Activated T-cell treated with anti-CD3 and anti-CD28 coated beads for 48 hours (primary cell): ENCODE measurements around the gene KRT9.
A peak's percentile ranks its signal among the peaks of the same experiment; 100 is the strongest.
"Not testable (repeated sequence)": the region's sequence is repeated elsewhere in the genome, so short reads cannot be mapped to it uniquely, and the experiment has no call there.

Experiments
- DNase-seq: peaks from one replicate; pipeline ENCODE4 v3.0.0-alpha.2; 2020; ENCODE audit warnings: low read depth

Gene KRT9

GRCh38 chr17:41579484-41580243, 7.8 kb upstream of the KRT9 start:
- peak; percentile 73 for DNase-seq

DNA sequence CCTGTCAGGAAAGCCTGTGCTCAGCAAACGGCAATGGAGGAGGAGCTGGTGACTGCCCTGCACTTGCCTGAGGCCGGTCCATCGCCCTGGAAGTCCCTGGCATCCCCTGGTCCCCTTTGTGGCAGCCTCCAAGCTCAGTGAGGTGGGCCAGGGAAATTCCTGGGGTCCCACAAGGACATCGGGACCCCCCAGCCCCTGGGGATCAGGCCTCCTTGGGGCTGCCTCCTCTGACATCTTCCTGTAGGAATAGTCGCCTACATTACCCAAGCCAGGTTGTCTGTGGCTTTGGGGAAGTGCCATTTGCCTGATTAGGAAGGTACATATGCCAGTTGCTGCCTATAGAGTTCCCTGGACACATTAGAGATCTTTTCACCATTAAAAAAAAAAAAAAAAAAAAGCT, 7.1 kb upstream of the KRT9 start:
- DNase-seq, result no peak

GRCh38 chr17:41578538-41578937, 6.7 kb upstream of the KRT9 start:
- no peak for DNase-seq

DNA sequence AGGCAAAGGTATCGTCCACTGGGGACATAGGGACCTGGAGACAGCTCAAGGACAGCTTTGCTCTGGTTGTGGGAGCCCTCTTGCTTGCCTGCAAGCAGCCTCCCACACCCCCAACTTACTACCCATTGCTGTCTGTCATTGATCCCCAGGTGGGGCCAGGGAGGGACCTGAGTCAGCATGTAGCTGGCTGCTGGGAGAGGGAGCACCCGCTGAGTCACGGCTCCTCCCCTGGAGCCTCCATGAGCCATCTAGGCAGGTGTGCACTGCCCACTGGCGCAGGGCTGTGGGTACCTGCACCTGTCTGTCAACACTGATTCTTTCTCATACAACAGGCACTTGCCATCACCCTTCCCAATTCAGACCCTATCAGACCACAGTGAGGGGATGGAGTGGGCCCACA, 4.9 kb upstream of the KRT9 start:
- not testable (repeated sequence) for DNase-seq

- DNase-seq, result no peak
Observed at GRCh38 chr17:41575336-41575735, 3.5 kb upstream of the KRT9 start.

DNA sequence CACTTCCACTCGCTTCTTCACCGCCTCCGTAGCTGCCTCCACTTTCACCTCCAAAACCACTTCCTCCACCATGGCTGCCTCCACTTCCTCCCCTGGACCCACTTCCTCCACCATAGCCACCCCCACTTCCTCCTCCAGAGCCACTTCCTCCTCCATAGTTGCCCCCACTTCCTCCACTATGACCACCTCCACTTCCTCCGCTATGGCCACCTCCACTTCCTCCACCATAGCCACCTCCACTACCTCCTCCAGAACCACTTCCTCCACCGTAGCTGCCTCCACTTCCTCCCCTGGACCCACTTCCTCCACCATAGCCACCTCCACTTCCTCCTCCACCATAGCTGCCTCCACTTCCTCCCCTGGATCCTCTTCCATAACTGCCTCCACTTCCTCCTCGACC, 4.5 kb downstream of the KRT9 start:
- no peak for DNase-seq

- DNase-seq, result no peak
Observed at GRCh38 chr17:41565338-41565737, 6.5 kb downstream of the KRT9 start.

- DNase-seq, result no peak
Observed at GRCh38 chr17:41563607-41564170, 8.2 kb downstream of the KRT9 start.

GRCh38 chr17:41561554-41561953, 10.3 kb downstream of the KRT9 start:
- DNase-seq, result no peak

- DNase-seq, result no peak
Observed at GRCh38 chr17:41559548-41559947, 12.3 kb downstream of the KRT9 start.

- DNase-seq, result no peak
Observed at GRCh38 chr17:41556931-41557330, 14.9 kb downstream of the KRT9 start.

DNA sequence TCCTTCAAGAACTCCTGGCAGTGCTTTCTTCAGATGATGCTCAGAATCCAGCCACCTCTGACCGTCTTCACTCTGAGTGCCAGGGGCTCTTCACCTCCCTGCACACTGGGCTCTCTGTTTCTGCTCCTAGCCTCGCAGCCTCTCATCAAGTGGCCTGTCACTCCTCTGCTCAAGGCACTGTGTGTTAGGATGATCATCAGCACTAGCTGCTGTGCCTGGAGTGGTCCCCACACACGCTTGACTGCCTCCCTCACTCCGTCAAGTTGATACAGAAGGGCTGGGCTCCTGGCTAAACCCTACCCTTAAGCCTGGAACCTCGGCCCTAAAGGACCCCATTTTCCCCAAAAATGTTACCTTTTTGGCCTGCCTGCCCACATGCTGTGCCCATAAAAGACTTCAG, 15.6 kb downstream of the KRT9 start:
- no peak for DNase-seq

DNA sequence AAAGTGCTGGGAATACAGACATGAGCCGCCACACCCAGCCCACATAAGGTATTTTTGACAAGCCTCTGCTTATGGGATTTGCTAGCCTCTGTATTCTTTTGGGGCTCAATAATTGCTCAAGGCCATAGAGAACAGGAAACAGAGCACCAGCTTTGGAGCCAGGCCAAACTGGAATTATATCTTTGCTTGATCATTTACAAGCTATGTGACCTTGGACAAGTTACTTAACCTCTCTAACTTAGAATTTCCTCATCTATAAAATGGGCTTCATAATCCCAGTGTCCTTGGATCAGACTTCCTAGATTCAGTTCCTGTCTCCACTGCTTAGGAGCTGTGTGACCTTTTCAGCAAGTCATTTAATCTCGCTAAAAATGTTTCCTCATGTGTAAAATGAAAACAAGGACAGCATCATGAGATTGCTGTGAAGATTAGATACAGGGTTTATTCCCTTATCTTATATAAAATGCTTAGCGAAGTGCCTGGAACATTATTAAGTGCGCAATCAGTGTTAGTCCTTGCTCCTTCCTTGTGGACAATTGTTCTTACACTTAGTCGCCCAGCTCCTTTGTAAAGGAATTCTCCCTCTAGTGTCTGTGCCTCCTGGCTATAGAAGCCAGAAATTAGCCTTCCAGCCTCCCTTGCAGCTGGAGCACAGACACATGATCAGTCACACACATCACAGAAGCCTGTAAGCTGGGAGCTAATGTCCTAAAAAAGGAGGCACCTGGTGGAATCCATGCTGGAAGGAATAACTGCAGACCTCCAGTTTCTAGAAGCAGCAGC, 16.6 kb downstream of the KRT9 start:
- DNase-seq, result no peak

- no peak for DNase-seq
Observed at GRCh38 chr17:41553987-41554680, 17.7 kb downstream of the KRT9 start.

GRCh38 chr17:41553176-41553575, 18.7 kb downstream of the KRT9 start:
- DNase-seq, result no peak

GRCh38 chr17:41552455-41552854, 19.4 kb downstream of the KRT9 start:
- no peak for DNase-seq

DNA sequence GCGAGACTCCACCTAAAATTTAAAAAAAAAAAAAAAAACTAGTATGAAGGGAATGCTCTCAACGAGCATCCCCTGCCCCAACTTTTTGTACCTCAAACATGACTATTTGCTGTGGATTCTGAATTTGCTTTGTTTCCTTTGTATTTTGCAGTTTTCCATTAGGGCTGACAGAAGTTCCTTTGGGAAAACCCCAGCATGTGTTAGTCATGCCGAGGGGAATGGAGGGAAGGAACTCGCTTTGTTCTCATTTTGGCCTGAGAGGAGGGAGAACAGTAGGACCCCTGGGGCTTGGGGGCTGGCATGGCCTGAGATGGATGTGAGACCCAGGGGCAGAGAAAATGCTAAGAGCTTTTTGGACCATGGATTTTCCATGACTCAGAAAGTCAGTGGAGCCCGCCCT, 20.5 kb downstream of the KRT9 start:
- DNase-seq, result no peak

DNA sequence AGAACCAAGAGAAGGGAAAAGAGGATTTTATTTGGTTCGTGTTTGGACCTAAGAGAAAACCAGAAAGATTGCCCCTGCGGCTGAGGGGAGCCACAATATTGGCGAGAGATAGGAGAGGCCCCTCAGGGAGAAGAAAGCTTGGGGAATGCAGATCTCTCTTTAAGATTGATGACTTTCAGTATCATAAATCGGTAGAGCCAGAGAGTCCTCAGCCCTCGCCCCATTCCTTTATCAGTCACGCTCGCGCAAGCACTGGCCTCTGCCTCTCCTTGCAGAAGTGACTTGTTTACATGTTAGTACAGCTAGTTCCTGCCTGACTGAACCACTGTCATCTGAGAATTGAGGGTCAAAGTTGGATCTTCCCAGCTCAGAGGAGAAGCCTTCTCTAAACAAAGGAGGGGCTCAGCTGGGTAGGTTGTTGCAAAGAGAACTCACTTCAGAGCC, 22.2 kb downstream of the KRT9 start:
- DNase-seq, result no peak

DNA sequence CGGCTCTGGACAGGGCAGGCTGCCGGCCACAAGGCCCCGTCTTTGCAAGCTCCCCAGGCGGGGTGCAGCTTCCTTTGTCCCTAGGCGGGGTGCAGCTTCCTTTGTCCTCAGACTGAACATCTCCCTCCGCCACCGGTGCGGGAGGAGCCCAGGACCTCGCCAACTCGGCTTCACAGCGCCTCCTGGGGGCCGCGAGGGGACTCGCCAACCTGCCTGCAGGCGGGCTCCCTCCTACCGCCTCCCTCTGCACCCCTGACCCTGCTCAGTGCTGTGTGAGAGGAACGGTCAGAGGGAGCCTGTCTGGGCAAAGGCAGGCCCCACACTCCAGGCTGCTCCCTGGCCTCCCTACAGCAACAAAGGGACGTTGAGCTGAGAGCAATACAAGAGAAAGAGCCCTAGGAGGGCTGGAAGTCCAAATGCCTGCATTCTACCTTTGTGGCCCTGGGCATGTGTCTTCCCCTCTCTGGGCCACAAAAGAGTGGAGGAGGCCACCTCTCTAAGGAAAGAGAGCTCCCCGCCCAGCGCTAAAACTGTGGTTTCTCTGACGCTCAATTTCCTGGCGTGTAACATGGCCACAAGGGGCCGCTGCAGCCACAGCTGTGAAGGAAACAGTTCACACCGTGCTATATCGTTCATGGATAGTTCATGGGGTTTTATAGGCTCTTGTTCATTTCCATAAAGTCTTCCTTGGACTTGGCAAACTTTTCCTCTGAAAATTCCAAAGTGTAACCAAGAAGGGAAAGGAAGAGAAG, 22.8 kb downstream of the KRT9 start:
- peak; percentile 75 for DNase-seq

- DNase-seq, result peak; percentile 74
Observed at GRCh38 chr17:41547921-41548843, 23.7 kb downstream of the KRT9 start.

DNA sequence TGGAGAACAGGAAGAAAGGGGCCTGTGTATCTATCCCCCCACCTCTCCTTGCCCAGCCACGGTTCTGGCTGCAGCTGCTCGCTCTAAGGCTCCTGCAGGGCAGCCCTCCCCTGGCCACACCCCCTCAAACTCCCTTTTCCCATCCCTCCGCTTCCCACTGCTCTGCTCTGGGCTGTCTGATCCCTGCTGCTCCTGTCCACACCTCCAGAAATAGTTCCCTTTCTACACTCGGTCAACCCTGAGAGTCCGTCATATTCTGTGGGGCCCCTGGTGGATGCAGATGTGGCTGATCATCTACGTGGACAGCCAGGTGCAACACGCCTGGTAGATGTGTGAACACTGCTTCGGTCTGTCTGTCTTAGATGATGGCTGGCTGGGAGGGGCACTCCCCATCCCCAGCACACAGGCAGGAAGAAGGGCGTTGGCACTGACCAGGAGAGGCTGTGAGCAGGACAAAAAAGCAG, 24.4 kb downstream of the KRT9 start:
- no peak for DNase-seq
